Heart right ventricle (tissue), 16 donors: ENCODE results near the gene ADAMTS17. TPM values are rescaled to one million over a fixed set of nuclear protein-coding genes. Genes with fewer than 3 reads are reported as not detected.

Experiments used
- ATAC-seq, 8 donors: fragments of 200-7000 bp; cut with Tn5 transposase; one replicate each; pipeline ENCODE4 v1.9.1; 2020; ENCODE audit warnings: mild to moderate bottlenecking in 8 of 8, moderate library complexity in 8 of 8, moderate number of reproducible peaks in 1 of 8
- DNase-seq, 2 donors: peaks; one replicate each; pipeline ENCODE4 v3.0.0-alpha.2; 2020
- H3K27ac ChIP-seq, 10 donors: fragments of 200-600 bp; sonication (generic) in 2 of 10; one replicate each; pipeline versions ENCODE4 v1.5.0 to v1.8.0; 2020 to 2022; ENCODE audit warnings: mild to moderate bottlenecking in 3 of 10
- H3K27me3 ChIP-seq, 7 donors: fragments of 200-600 bp; one replicate each; pipeline ENCODE4 v1.8.0; 2021 to 2022; ENCODE audit warnings: mild to moderate bottlenecking in 2 of 7
- H3K36me3 ChIP-seq, 9 donors: fragments of 200-600 bp; sonication (generic) in 1 of 9; one replicate each; pipeline versions ENCODE4 v1.5.0 to v1.8.0; 2020 to 2022; ENCODE audit warnings: mild to moderate bottlenecking in 2 of 9
- H3K4me1 ChIP-seq, 9 donors: fragments of 200-600 bp; sonication (generic) in 1 of 9; one replicate each; pipeline versions ENCODE4 v1.5.0 to v1.8.0; 2020 to 2022; ENCODE audit warnings: mild to moderate bottlenecking in 4 of 9
- H3K4me3 ChIP-seq, 10 donors: fragments of 200-600 bp; sonication (generic) in 2 of 10; one replicate each; pipeline versions ENCODE4 v1.5.0 to v1.8.0; 2020 to 2022; ENCODE audit warnings: mild to moderate bottlenecking in 7 of 10, moderate library complexity in 2 of 10
- H3K9me3 ChIP-seq, 11 donors: fragments of 200-600 bp in 10 of 11; sonication (generic) in 2 of 11; one replicate each; pipeline versions ENCODE4 v1.5.0 to v1.8.0; 2013 to 2022; ENCODE audit warnings: mild to moderate bottlenecking in 2 of 11, control low read depth in 1 of 11, moderate library complexity in 1 of 11
- WGBS, 2 donors: extraction: QIAGEN DNeasy Blood & Tissue Kit; methylation state at CpG; one replicate each; pipeline ENCODE4 v1.1.7; 2013; ENCODE audit warnings: inconsistent platforms in 1 of 2; 5-methylcytosine and 5-hydroxymethylcytosine counted together
- intact Hi-C, 10 donors: fragments of 100-400 bp; cut with DNase I; formaldehyde crosslinking; loops; one replicate each; pipeline versions ENCODE4 v1.11.1 to v1.14.2; 2022
- polyA plus RNA-seq, 2 donors: library from polyadenylated mRNA; stranded (reverse); fragments of 200-250 nt; gene quantifications; one replicate each; pipeline ENCODE4 v1.2.3, GENCODE V29; 2013
- total RNA-seq, 10 donors: library from RNA; stranded (reverse); fragmentation: NEBNext Ultra II Directional in 3 of 10; extraction: Animal tissue kit (Norgen Biotek cat#: 25700) in 3 of 10; gene quantifications; one replicate each; pipeline versions ENCODE4 v1.2.1 to v1.2.4, GENCODE V29; 2021 to 2023
- TF ChIP-seq, protein P1 (sequence below), 9 donors: fragments of 200-600 bp; sonication (generic) in 2 of 9; IDR thresholded peaks; one replicate each; pipeline versions ENCODE4 v1.5.0 to v1.8.0; 2021 to 2022; ENCODE audit warnings: antibody characterized with exemption in 9 of 9, mild to moderate bottlenecking in 5 of 9, moderate library complexity in 1 of 9
- donor health status: Arrhythmogenic right ventricular cardiomyopathy.
- donor health status: ischemic (EF 13 %, LVEDD 7.1; RV severe dilation, severe dysfunction).
- donor health status: healthy with polysubstance abuse.
- donor health status: DM: no; HTN: yes; CAD: no.
- donor health status: DM: no; HTN: no; CAD: no.
- donor health status: ischemic (EF 25% LVEDD 6.9; RV normal size, moderate dysfunction).
- donor health status: ischemic (EF 25% LVEDD 5.7; RV mildly dilated, moderate dysfunction).
- donor health status: healthy.
- donor health status: DM: yes; HTN: yes; CAD: no.
- donor health status: Ischemic cardiomyopathy.
- donor health status: ischemic (EF 35%, LVEDD 5.7; RV mildly dilated, moderate dysfunction).
- donor health status: nonischemic (EF 11% LVEDD 7.7; RV severe dilation, severe dysfunction).
- donor health status: DM: yes; HTN: yes; CAD: no.
- donor health status: PGD.
- donor health status: ischemic (EF 29% LVEDD 5.4; RV normal size, mild dysfunction).
- donor health status: nonischemic (EF 23%, LVEDD 6.1; RV moderate dilation, normal function).

Gene ADAMTS17
- total and polyA plus RNA-seq, 12 donors = 0.47 to 5.0 (median 1.2) TPM

DNA sequence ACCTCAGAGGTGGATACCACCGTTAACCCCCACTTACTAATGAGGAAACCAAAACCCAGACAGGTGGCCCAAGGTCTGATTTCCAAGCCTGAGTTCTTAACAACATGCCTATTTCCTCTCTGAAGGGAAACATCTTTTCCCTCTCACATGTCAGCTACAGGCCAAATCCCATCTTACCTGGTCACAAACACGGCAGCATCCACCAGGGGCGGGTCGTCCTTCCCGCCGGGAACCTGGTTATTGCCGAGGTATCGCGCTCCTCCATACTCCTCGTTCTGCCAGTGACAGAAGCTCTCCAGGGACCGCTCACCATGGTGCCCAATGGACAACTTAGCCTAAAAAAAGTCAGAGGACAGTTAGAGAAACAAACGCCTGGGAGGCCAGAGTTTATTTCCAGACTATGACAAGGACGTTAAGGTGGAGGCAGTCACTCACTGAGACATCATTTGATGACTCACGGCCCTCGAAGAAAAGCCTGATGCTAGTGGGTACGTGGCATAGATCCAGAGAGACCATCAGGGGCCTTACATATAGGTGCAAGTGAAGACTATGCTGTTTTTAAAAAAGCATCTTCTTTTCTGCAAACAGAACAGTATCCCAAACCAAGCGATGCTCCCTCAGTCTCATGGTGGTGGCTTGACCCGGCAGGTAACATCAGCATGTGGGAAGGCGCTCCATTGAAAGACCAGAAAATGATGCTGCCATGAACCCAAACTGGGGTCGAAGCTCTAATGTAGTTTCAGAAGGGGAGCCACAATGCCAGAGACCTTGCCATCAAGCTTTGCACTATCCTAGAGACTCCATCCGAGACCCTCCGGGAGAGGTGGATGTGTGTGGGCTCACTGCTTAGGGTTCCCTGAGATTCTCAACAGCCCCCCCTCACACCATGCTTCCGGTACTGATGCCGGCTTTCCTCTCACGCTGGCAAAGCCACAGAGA, 80.2 kb downstream of the ADAMTS17 start:
- Histone ChIP-seq H3K4me1 (no peaks in the 10 kb centered on the region), H3K27me3 (peaks cover 0 to 6% (median 0%) of the 10 kb centered on the region in 7 donors), H3K27ac (no peak overlapping the region), H3K36me3 (no peaks in the 10 kb centered on the region), H3K9me3 (no peaks in the 10 kb centered on the region), H3K4me3 (no peak overlapping the region)
- TF ChIP-seq, protein P1, sequence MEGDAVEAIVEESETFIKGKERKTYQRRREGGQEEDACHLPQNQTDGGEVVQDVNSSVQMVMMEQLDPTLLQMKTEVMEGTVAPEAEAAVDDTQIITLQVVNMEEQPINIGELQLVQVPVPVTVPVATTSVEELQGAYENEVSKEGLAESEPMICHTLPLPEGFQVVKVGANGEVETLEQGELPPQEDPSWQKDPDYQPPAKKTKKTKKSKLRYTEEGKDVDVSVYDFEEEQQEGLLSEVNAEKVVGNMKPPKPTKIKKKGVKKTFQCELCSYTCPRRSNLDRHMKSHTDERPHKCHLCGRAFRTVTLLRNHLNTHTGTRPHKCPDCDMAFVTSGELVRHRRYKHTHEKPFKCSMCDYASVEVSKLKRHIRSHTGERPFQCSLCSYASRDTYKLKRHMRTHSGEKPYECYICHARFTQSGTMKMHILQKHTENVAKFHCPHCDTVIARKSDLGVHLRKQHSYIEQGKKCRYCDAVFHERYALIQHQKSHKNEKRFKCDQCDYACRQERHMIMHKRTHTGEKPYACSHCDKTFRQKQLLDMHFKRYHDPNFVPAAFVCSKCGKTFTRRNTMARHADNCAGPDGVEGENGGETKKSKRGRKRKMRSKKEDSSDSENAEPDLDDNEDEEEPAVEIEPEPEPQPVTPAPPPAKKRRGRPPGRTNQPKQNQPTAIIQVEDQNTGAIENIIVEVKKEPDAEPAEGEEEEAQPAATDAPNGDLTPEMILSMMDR (IDR thresholded peaks at IDR 0.05) = no peak
- no peak for ATAC-seq
- no peak for DNase-seq
- intact Hi-C loops = no loop called here
- WGBS, 2 donors = 81 to 88% methylated on average over 25 of the region's 25 CpGs

DNA sequence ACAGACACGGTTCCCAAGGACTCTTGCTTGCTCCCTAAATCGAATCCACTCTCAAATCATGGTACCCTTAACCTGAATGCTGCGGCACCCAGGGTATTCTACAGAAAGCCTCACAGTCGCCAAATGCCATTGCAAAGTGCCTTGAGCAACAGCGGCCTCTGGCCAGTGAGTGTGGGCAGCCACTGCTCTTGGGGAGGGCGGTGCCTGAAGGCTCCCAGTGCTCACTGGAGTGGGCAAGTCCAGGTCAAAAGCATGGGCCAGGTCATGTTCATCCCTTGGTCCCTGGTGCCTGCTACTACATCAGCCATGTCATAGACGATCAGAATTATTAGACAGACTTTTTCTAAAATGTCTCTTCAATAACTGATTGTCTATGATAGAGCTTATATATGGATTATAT, 82.5 kb downstream of the ADAMTS17 start:
- intact Hi-C loops = loop anchor here in 1 of 10 donors (10.0 kb wide), 1 partner anchor 1264 kb away; no protein-coding TSS in a partner anchor
- Histone ChIP-seq H3K9me3 (no peaks in the 10 kb centered on the region), H3K27me3 (peaks cover 0 to 3% (median 0%) of the 10 kb centered on the region in 7 donors), H3K36me3 (no peaks in the 10 kb centered on the region), H3K4me3 (no peak overlapping the region), H3K4me1 (no peaks in the 10 kb centered on the region), H3K27ac (no peak overlapping the region)
- WGBS, 2 donors = 79 to 82% methylated on average over 7 of the region's 7 CpGs
- DNase-seq (no peak), ATAC-seq (no peak)
- TF ChIP-seq, protein P1 (IDR thresholded peaks at IDR 0.05) = no peak

DNA sequence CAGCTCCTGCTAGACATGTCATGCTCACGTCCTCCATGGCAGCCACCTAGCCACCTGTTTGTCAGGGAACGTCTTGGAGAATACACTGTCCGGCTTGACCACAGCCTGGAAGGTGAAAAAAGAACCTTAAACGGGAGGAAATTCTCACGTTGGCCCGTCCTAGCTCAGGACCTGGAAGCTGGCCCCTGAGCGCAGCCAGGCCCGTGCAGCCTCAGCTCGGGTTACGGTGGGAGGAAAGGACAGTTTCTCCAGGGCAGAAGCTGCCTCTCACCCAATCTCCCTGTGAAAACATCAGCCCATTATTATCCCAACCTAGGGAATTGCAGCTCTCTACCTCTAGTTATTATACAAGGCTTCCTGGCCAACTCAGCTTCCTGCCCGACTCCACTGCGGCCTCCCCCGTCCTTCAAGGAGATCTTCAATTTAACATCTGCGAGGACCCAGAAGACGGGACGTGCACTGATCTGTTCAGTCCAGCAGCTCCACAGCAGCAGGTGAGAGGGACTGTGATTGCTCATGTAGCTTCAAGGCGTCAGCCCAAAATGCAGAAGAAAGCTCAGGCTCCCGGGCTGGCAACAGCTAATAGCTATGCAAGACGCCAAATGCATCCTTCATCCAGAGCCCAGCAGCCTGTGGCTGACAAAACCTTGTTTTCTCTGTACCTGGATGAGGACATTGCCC, 84.7 kb downstream of the ADAMTS17 start:
- intact Hi-C loops = loop anchor here in 1 of 10 donors (10.0 kb wide), 1 partner anchor 1262 kb away; no protein-coding TSS in a partner anchor
- no peak for ATAC-seq
- WGBS, 2 donors = 80 to 82% methylated on average over 19 of the region's 19 CpGs
- H3K4me3 ChIP-seq = no peak overlapping the region
- DNase-seq = no peak
- H3K27ac ChIP-seq = no peak overlapping the region
- no peaks in the 10 kb centered on the region for H3K9me3 ChIP-seq
- H3K36me3 ChIP-seq = no peaks in the 10 kb centered on the region
- peaks cover 0 to 3% (median 0%) of the 10 kb centered on the region in 7 donors for H3K27me3 ChIP-seq
- TF ChIP-seq, protein P1 (IDR thresholded peaks at IDR 0.05) = no peak
- no peaks in the 10 kb centered on the region for H3K4me1 ChIP-seq
